Esophagus squamous epithelium (tissue), 5 donors: ENCODE data around the gene MKNK2. TPM values are rescaled to one million over a fixed set of nuclear protein-coding genes. Genes with fewer than 3 reads are reported as not detected.

Experiments
- DNase-seq: peaks from one replicate; lab custom pipeline; 2025; lab: John Stamatoyannopoulos, UW
- H3K27ac ChIP-seq, 4 donors: fragments of 200-600 bp; sonication (generic); one replicate each; pipeline ENCODE4 v1.5.1; 2016 to 2019; ENCODE audit warnings: mild to moderate bottlenecking in 1 of 4
- H3K27me3 ChIP-seq, 4 donors: fragments of 200-600 bp; sonication (generic); 1 replicate in 3 of 4; 2 replicates in 1 of 4; pipeline versions ENCODE4 v1.5.1 to v1.6.0; 2017 to 2021; ENCODE audit warnings: antibody characterized with exemption in 1 of 4
- H3K36me3 ChIP-seq, 3 donors: fragments of 200-600 bp; sonication (generic); one replicate each; pipeline ENCODE4 v1.5.1; 2016 to 2019
- H3K4me1 ChIP-seq, 3 donors: fragments of 200-600 bp; sonication (generic); one replicate each; pipeline ENCODE4 v1.5.1; 2017 to 2019
- H3K4me3 ChIP-seq, 4 donors: fragments of 200-600 bp; sonication (generic); 1 replicate in 3 of 4; 2 replicates in 1 of 4; pipeline ENCODE4 v1.5.1; 2016 to 2019; ENCODE audit warnings: mild to moderate bottlenecking in 2 of 4, moderate library complexity in 1 of 4
- H3K9me3 ChIP-seq, 3 donors: fragments of 200-600 bp; sonication (generic); one replicate each; pipeline ENCODE4 v1.5.1; 2016 to 2019
- CTCF ChIP-seq, 6 experiments: fragments of 450-650 bp in 4 of 6; fragments of 200-600 bp in 2 of 6; sonication (generic) in 2 of 6; IDR thresholded peaks; one replicate each; pipeline ENCODE4 v1.5.1; 2016 to 2019; ENCODE audit warnings: antibody characterized with exemption in 6 of 6, mild to moderate bottlenecking in 4 of 6, moderate library complexity in 4 of 6
- POLR2A ChIP-seq, 4 donors: fragments of 450-650 bp; IDR thresholded peaks; one replicate each; pipeline ENCODE4 v1.6.1; 2017; ENCODE audit warnings: antibody characterized with exemption in 4 of 4, mild to moderate bottlenecking in 4 of 4, moderate library complexity in 3 of 4
- WGBS, 2 donors: methylation state at CpG; one replicate each; pipeline ENCODE4 v1.1.5; 2018; 5-methylcytosine and 5-hydroxymethylcytosine counted together
- intact Hi-C: fragments of 100-400 bp; cut with DNase I; formaldehyde crosslinking; loops from one replicate; pipeline ENCODE4 v1.15.0; 2022
- total RNA-seq, 4 donors: library from RNA; depleted of rRNA; stranded (reverse); fragments of >200 nt; gene quantifications; one replicate each; pipeline ENCODE4 v1.1.0, GENCODE V29; 2016
- donor health status: DM: yes; HTN: yes; CAD: no.

The MKNK2 gene
- total RNA-seq, 4 donors from 2014 or later: 147 to 300 (median 189) TPM

DNA sequence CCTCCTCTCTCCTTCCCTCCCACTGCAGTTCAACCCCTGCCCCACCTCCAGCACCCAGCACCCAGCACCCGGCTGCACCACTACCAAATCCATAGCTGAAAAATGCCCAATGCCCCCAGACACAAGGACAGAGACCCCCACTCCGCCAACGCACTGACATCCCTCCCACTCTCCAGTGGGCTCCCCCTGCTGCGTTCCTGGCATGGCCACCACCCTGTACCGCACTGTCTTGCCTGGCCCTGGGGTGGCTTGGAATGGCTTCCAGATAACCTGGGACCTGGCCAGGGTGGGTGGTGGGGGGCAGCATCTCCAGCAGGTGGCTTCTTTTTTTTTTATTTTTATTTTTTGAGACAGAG lies 5.8 kb upstream of the MKNK2 start:
- Histone ChIP-seq H3K9me3 (no peaks in the 10 kb centered on the region), H3K4me1 (peaks cover 83 to 96% (median 86%) of the 10 kb centered on the region in 3 donors), H3K27me3 (no peaks in the 10 kb centered on the region), H3K27ac (peak overlapping the region; percentile 98 to 99 (median 99)), H3K36me3 (no peaks in the 10 kb centered on the region), H3K4me3 (no peak overlapping the region)
- no peak for DNase-seq
- intact Hi-C loops: no loop called here
- TF ChIP-seq POLR2A (IDR thresholded peaks at IDR 0.05) (no peak), CTCF (IDR thresholded peaks at IDR 0.05) (no peak)
- WGBS, 2 donors: 19 to 54% methylated on average over 3 to 4 of the region's 5 CpGs

DNA sequence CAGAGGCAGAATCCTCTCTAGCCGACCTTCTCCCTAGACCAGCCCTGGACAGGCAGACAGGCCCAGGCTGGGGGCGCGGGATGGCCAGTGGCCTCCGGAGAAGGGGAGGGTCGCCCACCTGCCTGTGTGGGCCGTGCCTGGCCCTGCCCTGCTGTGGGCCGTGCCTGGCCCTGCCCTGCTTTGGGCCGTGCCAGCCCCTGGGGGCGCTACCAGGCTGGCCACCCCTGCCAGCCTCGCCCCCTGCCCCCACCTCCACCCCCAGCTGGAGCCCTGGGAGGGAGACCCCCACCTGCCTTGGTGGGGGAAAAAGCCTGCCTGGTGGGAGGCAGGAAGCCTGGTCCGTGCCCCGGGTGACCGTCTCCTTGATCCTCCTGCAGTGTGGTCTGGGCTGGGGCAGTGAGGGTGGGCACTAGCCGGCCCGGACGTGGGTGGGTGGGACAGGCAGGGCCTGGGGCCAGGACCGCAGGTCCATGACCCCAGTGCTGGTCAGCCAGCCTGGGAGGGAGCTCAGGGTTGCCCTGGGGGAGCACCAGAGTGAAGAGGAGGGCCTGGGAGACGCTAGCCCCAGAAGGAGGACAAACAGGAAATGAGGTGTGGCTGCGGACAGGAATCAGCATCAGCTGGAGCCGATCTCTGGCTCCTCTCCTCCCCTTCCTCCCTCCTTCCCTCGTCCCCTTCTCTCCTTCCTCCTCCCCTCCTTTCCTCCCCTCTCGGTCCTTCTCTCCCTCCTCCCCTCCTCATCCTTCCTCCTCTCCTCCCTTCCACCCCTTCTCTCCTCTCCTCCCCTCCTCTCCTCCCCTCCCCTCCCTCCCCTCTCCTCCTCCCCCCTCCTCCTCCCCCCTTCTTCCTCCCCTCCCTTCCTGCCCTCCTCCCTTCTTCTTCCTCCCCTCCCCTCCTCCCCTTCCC lies 5.1 kb upstream of the MKNK2 start:
- WGBS, 2 donors: 0 to 2% methylated on average over 5 to 8 of the region's 22 CpGs
- peak overlapping the region; percentile 10 to 64 (median 40) for H3K4me3 ChIP-seq
- peak overlapping the region; percentile 98 to 99 (median 99) for H3K27ac ChIP-seq
- intact Hi-C loops: no loop called here
- H3K27me3 ChIP-seq: no peaks in the 10 kb centered on the region
- H3K36me3 ChIP-seq: no peaks in the 10 kb centered on the region
- peaks cover 86 to 99% (median 91%) of the 10 kb centered on the region in 3 donors for H3K4me1 ChIP-seq
- DNase-seq: no peak
- TF ChIP-seq POLR2A (IDR thresholded peaks at IDR 0.05) (peak in 2 of 4 donors; percentile 26 to 46), CTCF (IDR thresholded peaks at IDR 0.05) (no peak)
- H3K9me3 ChIP-seq: no peaks in the 10 kb centered on the region

GRCh38 chr19:2054763-2055162 lies 3.7 kb upstream of the MKNK2 start:
- TF ChIP-seq CTCF (IDR thresholded peaks at IDR 0.05) (no peak), POLR2A (IDR thresholded peaks at IDR 0.05) (peak in 1 of 4 donors; percentile 27)
- Histone ChIP-seq H3K4me3 (no peak overlapping the region), H3K4me1 (peaks cover 73 to 89% (median 80%) of the 10 kb centered on the region in 3 donors), H3K27ac (peak overlapping the region; percentile 97 to 99 (median 99)), H3K9me3 (no peaks in the 10 kb centered on the region), H3K36me3 (no peaks in the 10 kb centered on the region), H3K27me3 (no peaks in the 10 kb centered on the region)
- intact Hi-C loops: no loop called here
- WGBS, 2 donors: 57 to 64% methylated on average over 6 to 7 of the region's 8 CpGs
- DNase-seq: no peak

GRCh38 chr19:2053601-2054389 lies 2.8 kb upstream of the MKNK2 start:
- Histone ChIP-seq H3K27ac (peak overlapping the region; percentile 97 to 99 (median 99)), H3K36me3 (peaks cover 0 to 8% (median 1%) of the 10 kb centered on the region in 3 donors), H3K27me3 (no peaks in the 10 kb centered on the region), H3K9me3 (no peaks in the 10 kb centered on the region), H3K4me3 (no peak overlapping the region), H3K4me1 (peaks cover 74 to 89% (median 79%) of the 10 kb centered on the region in 3 donors)
- intact Hi-C loops: no loop called here
- 61 to 85% methylated on average over 11 to 17 of the region's 24 CpGs for WGBS, 2 donors
- no peak for TF ChIP-seq POLR2A (IDR thresholded peaks at IDR 0.05)
- TF ChIP-seq CTCF (IDR thresholded peaks at IDR 0.05): no peak
- no peak for DNase-seq
